CD4-positive, alpha-beta T cell treated with Interleukin-17A for 1 hour (primary cell): ENCODE data around the gene RBM7.
A peak's percentile ranks its signal among the peaks of the same experiment; 100 is the strongest.

Source experiments
- DNase-seq: peaks from one replicate; pipeline ENCODE4 v3.0.0-alpha.2; 2020

Gene RBM7

DNA sequence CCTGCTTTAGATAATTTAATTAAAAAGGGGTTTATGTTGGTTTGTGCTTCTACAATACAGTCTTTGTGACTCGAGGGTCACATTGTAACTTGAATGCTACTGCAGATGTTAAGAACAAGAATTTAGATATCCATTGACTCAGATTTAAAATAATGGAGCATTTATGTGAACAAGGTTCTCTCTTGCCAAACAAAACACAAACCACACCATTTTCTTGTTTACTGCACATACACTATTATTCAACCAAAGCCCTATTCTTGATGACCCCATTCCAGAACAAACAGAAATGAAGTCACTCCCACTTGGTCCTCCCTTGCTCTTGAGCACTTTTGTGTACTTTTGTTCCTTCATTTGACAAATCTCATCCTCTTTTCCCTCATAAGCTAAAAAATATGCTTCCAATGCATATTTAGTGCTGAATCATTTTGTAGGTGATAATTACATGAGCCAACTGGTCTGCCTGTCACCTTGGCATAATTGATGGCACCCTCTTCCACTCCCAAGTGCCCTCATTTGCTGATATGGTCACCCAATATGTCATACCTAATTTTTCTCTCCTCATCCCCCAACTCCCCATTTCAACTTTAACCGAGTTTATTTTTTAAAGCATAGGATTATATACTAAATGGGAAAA lies 3.0 kb upstream of the RBM7 start:
- no peak for DNase-seq

DNA sequence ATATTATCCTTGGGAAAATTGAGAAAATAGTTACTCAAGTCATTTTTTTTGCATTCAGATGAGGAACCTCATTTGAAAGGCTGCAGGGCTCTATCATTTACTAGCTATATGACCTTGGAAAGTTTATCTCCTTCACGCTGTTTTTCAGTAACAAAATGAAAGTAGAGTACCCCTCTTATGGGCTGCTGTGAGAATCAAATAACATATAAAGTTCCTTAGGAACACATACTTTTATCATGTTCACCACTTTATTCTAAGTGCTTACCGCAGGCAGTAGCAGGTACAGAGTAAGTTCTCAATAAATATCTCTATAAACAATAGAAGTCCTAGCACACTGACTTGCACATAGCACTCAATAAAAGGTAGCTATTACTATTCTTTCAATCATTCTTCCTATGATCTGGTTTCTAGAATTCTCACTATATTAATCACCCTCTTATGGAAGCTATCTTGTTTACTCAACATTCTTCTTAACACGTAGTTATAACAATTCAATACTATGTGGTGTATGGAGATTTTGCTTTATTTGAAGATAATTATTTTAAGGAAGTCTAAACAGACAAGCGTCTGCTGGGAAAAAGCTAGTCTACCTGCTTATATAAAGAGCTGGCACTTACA lies 2.1 kb upstream of the RBM7 start:
- no peak for DNase-seq

DNA sequence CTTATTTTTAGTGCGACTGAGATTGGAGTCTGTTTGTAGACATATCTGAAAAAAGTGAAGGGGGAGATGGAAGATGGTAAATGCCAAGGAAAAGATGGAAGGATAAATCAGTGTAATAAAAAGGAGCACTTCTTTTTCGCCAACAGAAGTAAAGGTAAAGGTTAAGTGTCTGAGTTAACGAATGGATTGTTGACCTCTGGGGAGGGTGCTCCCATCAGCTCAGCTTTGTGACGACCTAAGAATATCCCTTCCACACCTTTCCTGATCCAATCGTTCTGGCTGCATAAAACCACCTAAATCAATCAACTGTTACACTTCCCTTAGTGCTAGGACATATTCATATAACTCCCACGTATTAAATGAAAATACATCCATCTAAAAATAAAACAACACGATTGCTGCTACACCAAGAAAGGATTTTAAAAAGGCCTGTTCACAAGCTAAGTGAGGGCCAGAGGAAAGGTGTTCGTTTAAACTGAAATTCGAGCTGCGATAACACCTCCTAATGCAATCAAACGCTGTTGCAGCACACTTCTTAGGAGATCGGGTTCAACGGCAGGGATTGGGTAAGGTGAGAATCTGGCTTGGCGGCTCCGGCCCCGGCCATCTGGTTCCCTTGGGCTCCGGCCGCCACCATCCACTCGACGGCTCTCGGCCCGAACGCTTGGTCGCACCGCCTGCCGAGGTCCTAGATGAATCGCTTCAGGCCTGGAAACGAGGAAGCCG lies 813 bp upstream of the RBM7 start:
- DNase-seq, result no peak

DNA sequence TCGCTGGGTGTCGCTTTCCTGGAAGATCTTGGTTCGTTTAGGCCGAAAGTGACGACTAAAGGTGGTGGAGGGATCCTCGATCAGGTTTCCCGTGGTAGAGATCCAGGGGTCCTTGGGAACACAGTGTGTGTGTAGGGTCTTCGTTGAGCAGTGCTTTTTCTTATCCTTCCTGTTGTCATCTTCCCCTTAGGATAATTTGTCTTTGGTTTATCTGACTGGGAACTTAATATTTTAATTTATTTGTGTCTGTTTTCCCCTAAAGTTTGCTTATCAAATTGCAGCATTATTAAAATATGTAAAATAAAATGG lies 403 bp downstream of the RBM7 start:
- DNase-seq, result no peak

DNA sequence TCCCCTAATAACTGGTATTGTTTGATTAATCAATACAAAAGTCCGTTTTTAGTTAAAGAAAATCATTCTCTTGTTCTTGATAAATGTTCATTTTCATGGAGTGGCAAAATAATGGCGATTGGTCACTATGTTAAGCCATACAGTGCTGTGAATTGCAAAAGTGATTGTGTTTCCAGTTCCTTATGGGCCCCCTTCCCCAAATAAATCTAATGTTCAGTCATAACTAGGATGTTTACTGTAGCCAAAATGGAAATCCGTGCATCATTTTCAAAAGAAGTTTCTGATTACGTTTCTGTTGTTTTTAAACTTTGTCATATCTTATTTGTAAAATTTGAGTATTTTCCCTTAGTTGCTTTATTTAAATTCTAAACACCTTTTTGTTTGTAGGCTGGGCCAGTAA lies 845 bp downstream of the RBM7 start:
- no peak for DNase-seq

DNA sequence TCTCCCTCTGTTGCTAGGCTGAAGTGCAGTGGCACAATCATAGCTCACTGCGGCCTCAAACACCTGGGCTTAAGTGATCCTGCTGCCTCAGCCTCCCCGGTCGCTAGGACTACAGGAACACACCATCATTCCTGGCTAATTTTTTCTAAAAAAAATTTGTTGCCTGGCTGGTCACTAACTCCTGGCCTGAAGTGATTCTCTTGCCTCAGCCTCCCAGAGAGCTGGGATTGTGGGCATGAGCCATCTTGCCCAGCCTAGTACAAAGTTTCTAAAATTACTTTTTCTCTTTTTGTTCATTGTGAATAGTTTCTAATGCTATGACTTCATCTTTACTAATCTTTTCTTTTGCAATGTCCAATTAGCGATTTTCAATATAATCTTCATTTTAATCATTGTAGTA lies 12.5 kb downstream of the RBM7 start:
- no peak for DNase-seq

DNA sequence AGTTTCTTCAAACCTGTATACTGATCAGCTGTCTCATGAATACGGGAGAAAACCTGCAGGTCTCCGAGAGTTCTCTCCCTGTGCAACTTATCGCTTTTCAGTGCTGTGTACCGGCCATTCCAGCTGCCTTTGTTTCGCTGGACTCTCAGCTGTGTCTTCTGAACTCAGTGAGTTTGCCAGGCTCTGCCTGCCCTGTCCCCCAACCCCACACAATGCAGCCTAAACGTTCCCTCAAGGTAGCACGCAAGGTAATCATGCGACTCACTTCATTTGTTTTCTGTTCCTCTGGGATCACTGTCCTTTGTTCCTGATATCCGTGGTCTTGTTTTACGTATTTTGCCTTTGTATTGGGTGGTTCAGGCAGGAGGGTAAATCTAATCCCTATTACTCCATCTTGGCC lies 13.5 kb downstream of the RBM7 start:
- no peak for DNase-seq

DNA sequence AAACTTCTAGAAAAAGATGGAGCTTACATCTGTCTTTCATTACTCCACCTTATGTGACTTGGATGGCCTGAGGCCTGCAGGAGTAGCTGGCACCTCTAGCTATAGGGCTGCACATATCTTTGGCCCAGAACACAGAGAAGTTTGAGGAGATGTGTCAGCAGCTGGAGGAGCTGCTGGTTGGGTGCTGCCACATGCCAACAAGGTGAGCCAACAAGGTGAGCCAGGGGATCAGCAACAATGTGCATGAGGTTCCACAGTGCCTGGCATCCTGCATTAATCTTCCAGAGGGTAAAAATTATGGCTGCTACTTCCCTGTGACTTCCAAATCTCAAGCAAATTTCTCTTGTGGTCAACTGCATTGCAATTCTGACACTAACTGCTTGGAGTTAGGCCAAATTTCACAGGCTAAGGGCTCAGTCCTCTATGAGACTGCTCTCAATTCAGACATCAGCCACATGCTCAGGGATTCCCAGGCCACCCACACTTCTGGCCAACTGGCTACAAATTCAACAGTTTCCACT lies 16.0 kb downstream of the RBM7 start:
- DNase-seq, result no peak

DNA sequence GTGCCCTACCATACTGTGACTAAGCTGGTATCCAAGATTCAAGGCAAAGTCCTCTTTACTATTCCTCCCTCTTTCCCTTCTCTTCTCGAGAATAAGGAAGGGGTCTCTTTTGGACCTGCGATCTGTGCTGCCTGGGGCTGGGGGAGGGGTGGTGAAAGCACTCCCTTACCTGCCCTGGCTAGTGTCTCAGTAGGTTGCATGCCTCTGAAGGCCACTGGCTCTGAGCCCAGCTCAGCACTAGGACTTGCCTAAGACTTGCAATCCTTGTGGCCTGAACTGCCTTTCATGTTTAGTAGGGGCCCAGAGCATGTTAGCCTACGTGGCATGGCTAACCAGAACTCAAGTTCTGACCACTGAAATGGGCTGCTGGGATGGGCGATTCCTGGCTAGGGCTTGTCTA lies 25.8 kb downstream of the RBM7 start:
- DNase-seq, result no peak

DNA sequence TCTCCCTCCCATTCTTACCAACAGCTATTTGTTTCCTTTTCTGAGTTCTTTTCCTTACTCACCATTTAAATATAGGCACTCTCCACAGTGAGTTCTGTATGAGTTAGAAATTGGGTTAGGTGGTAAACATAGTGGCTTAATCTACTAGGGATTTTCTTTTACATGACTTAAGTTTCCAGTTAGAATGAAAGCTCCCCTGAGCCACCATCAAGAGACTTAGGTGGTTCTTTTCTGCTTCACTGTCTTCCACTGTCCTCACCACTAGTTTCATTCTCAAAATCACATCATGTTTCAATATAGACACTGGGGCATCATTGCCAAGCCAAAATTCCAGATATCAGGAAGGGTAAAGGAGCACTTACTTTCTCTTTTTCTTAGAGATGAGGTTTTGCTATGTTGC lies 29.8 kb downstream of the RBM7 start:
- DNase-seq, result no peak

DNA sequence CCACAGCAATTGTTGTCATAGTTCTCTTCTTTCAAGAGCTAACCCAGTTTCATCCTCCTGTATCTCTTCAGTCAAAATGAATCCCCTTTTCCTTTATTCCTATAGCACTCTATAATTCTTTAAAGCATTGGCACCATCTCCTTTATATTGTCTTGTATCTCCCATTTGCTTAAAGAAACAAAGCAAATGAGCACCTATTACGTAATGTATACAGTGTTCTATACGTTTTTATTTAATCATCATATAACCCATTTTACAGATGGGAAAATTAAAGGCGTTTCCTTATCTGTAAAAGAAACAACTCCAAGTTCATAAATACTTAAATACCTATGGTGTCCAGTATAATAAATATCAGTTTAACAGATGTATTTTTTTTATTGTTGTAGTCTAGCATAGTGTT lies 32.4 kb downstream of the RBM7 start:
- DNase-seq, result no peak

DNA sequence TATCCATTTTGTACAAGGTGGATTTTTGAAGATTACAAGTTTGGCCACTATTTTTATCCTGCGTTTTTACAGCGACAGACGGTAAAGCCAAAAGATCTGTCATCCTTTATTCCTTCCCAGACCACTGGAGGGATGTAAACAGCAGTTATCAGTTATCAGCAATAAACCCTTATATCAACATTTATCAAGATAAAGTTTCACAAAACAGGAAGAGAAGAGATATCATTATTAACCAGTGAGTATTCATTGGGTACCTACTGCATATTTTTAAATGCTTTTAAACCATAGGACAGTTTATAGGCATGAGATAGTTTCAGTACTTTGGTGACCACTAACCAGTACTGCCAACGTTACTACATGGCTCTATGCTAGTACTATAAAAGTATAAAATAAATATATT lies 32.9 kb downstream of the RBM7 start:
- DNase-seq, result no peak

DNA sequence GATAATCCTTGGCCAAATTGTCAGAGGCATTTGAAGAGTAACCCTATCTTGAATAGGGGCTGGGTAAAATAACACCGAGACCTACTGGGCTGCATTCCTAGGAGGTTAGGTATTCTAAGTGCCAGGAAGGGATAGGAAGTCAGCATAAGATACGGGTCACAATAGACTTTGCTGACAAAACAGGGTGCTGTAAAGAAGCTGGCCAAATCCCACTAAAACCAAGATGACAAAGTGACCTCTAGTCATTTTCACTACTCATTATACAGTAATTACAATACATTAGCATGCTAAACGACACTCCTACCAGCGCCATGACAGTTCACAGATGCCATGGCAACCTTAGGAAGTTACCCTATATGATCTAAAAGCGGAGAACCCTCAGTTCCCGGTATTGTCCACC lies 37.8 kb downstream of the RBM7 start:
- DNase-seq, result no peak

DNA sequence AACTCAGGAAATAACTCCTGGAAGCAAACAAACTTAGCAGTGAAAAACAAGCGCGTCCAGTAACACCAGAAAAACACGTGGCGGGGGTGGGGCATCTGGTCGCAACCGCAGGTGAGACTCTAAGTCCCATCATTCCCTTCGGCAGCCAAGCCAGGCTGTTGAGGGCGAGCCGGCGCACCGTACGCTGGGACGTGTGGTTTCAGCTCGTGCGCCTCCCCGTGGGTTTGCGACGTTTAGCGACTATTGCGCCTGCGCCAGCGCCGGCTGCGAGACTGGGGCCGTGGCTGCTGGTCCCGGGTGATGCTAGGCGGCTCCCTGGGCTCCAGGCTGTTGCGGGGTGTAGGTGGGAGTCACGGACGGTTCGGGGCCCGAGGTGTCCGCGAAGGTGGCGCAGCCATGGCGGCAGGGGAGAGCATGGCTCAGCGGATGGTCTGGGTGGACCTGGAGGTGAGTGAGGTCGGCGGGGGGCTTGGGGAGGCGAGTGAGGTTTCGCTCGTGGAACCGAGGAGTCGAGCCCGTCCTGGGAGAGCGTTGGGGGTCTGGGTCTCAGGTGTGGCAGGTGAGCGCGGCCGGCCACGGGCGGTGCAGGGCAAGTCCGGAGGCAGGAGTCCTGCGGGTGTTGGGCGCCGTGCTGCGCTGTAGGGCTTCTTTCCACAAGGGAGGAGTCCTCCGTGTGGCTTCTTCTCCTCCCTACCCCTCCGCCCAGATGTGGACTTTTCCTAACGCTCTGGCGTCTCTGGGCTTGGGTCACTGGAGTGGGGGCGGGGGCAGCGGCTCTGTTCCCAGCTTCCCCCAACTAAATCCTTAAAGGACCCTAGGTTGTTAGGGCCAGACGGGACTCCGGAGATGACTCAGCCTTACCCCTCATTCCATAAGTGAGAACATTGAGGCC lies 39.0 kb downstream of the RBM7 start, which contains the start of gene REXO2:
Gene REXO2 (plus strand): TSS at position 239 of the 892 bp plus-strand sequence. CDS start 62 bp downstream, at position 301.
- peak; percentile 95 for DNase-seq

DNA sequence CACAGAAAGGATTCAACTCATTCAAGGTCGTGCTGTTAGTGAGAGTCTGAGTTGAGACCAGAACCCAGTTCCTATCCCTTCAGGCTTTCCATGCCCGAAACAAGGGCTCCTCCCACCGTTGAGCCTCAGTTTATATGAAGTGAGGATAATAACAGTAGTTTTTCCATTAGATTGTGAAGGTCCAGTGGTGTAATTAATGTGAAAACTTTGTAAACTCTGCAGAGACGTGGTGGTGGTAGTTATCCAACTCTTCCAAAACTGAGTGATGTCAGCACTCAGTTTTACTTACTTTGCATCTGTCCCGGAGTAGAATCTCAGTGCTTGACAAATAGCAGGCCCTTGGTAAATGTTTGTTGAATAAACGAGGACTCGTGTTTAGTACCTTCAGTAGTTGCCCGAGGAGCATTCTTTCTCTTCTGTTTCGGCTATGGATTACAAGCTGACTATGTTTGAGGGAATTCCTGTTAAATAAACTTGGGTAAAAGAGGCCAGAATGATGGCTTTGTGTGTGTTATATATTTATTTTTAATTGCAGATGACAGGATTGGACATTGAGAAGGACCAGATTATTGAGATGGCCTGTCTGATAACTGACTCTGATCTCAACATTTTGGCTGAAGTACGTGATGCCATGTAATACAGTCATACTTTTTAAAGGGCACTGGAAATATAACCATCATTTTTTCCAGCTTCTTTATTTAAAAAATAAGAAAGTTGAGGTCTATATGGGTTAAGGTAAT lies 39.8 kb downstream of the RBM7 start:
- DNase-seq, result no peak

DNA sequence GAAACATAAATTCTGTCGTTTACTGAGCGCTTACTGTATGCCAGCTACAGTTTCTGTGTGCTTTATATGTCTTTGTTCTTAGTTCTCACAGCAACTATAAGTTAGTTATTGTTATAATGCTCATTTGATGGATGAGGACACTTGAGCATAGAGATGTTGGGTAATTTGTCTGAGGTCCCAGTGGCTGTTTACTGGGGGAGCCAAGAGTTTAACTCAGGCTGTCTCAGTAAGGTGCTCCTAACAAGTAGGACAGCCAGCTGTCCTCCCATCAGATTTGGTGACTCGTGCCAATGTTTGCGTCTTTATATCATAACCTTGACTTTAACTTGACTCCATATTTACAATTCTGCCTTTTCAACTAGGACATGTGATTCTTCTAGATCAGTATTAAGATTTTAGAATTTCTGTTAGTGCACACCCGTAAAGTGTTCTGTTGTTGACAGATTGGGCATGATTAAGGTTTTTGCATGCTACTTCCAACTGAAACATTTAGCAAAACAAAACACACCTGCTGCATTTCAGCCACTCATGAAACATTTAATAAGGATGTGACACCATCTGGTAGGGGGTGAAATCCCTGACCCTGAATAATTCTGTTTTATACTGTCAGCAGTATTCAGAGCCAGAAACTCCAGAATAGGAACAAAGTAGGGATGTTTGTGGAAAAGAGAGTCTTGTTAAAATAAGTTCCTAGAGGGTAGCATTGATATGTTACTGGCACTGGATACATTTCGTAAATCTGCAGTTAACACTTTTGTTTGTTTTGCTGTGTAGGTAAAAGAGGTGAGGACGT lies 40.7 kb downstream of the RBM7 start:
- no peak for DNase-seq

DNA sequence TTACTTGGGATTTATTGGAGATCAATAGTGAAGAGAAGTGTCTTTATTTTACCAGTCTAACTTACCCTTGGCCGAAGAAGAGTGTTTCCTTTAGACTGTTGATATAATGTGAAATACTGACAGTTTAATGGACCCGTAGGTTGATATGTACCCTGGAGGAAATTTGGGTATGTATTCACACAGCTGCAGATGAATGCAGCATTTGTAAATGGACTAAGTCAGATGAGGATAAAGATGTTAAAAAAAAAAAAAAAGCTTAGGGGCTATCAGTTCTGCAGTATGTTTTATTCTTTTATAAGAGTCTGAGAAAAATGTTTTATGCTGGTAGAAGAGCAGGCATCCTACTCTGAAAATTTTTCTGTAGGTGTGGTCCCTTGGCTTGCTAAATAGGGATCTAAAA lies 41.5 kb downstream of the RBM7 start:
- DNase-seq, result no peak

DNA sequence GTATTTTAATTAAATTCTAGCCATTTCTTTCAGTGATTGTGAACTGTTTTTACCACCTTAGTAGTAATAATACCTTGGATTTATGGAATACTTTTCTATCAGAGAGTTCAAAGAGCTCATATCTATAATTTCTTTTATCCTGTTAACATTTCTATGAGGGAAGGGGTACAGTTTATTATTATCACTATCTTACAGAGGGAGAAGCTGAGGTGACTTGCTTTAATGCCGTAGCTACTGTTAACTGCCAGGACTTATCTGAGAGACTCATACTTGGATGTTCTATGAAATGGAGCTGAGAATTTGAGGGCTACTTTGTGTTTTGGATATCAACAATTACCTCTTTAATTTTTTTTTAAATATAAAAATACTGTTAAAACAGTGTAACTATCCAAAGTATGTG lies 42.1 kb downstream of the RBM7 start:
- no peak for DNase-seq

DNA sequence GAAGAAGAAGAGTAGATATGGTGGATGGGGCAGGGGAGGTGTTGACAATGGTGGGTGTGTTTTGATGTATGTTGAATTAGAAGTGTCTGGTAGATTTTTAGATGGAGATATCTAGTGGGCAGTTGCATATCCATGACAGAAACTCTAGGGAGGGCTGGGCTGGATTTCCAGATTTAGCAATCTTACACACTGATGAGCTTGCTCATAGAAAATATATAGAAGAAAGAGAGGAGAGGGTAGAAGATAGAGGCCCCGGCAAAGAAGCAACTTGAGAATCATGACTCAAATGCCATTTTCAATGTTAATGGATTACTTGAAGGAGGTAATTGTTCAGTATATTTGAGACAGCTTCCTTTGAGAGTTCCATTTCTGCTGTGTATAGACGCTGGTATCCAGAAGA lies 47.0 kb downstream of the RBM7 start:
- DNase-seq, result no peak

DNA sequence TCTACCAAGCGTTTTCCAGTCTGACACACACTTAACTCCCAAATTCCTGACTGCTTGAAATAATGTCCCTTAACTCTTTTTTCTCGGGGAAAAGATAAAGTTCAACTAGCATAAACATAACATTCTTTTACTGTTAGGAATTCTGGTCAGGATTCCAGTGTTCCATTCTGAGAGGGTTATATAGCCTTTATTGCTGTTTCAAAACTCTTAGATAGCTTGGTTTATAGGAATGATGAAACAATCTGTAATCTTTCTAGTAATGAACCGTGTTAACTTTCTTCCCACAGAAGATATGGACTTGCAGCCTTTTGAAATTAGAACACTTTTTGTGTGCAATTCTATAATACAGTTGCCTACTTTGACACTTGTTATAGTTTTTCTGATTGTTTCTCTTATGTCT lies 47.4 kb downstream of the RBM7 start:
- DNase-seq, result no peak

DNA sequence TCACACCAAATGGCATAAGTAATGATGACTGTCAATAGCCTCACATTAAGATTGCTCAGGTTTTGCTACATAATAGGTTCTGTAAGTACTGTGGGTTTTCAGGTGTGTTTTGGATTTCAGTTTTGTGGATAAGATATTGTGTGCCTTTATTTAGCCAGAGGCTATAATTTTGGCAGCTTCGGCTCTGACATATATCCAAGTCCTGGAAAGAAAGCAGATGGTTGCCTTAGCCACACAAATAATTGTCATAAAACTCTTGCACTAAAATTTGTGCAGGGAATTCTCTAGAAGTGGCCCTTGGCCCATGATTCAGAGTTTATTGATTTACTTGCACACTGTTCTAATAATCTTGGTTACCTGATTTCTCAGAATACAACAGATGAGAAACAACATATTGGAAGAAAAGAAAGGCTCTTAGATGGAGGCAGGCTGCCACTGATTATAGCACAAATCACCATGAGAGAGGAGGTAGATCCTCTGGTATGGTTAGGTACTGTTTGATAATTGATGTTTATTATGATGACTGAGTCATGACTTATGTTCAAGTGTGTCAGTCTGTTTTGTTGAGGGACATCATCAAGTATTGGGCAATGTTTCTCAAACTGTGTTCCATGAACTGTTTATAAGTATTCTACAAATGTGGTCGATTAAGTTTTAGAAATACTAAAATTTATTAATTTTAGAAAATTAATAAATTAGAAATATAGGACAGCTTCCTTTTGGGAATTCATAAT lies 48.5 kb downstream of the RBM7 start:
- DNase-seq, result no peak
